ENCODE data around the gene UROC1.

GRCh38 chr3:126496894-126497850, 20.4 kb downstream of the UROC1 start:
- TF ChIP-seq, protein P1, sequence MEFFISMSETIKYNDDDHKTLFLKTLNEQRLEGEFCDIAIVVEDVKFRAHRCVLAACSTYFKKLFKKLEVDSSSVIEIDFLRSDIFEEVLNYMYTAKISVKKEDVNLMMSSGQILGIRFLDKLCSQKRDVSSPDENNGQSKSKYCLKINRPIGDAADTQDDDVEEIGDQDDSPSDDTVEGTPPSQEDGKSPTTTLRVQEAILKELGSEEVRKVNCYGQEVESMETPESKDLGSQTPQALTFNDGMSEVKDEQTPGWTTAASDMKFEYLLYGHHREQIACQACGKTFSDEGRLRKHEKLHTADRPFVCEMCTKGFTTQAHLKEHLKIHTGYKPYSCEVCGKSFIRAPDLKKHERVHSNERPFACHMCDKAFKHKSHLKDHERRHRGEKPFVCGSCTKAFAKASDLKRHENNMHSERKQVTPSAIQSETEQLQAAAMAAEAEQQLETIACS (CRISPR knock-in tag; IDR thresholded peaks at IDR 0.05) = no peak
- no peak for TF ChIP-seq BHLHE40 (IDR thresholded peaks at IDR 0.05; ENCODE audit: low read length)
- TF ChIP-seq, protein P2, sequence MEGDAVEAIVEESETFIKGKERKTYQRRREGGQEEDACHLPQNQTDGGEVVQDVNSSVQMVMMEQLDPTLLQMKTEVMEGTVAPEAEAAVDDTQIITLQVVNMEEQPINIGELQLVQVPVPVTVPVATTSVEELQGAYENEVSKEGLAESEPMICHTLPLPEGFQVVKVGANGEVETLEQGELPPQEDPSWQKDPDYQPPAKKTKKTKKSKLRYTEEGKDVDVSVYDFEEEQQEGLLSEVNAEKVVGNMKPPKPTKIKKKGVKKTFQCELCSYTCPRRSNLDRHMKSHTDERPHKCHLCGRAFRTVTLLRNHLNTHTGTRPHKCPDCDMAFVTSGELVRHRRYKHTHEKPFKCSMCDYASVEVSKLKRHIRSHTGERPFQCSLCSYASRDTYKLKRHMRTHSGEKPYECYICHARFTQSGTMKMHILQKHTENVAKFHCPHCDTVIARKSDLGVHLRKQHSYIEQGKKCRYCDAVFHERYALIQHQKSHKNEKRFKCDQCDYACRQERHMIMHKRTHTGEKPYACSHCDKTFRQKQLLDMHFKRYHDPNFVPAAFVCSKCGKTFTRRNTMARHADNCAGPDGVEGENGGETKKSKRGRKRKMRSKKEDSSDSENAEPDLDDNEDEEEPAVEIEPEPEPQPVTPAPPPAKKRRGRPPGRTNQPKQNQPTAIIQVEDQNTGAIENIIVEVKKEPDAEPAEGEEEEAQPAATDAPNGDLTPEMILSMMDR (CRISPR knock-in tag; IDR thresholded peaks at IDR 0.05) = no peak
- no peak for TF ChIP-seq EED (CRISPR knock-in tag; IDR thresholded peaks at IDR 0.05)
